ENCODE measurements around the gene MRPS31.

Gene MRPS31

DNA sequence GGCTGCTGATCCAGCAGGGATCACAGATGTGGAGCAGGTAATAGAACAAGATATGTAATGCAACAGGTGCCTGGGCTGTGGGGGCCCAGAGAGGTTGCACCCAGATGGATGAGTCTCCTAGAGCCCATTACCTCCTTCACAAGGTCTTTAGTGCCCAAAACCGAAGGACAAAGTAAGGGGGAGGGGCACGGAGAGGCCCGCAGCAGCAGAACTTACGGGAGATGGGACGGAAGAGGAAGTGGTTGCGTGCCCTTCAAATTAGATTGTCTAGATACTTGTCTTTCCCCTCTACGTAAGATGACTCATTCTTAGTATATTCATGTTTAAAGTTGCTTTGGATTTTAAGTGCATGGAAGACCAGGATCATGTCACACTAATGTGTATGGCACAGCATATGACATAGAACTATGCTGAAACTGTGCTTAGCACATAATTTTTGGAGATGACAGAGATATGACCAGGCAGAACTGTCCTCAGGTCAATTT is 5.7 kb upstream of the MRPS31 start:
- DNase-seq (ENCODE audit: low read depth): no peak
- H3K4me3 ChIP-seq (ENCODE audit: low read depth, low read length): no peak overlapping the region
- in situ Hi-C loops (cut with HindIII; ENCODE audit: low sequenced_read_pairs): no loop called here
- TF ChIP-seq CTCF (IDR thresholded peaks at IDR 0.05; ENCODE audit: low read depth, low read length, missing control alignments): no peak

- in situ Hi-C loops (cut with HindIII; ENCODE audit: low sequenced_read_pairs): no loop called here
- no peak for TF ChIP-seq CTCF (IDR thresholded peaks at IDR 0.05; ENCODE audit: low read depth, low read length, missing control alignments)
- DNase-seq (ENCODE audit: low read depth): no peak
- no peak overlapping the region for H3K4me3 ChIP-seq (ENCODE audit: low read depth, low read length)
Measured at GRCh38 chr13:40776232-40776631, 5.2 kb upstream of the MRPS31 start.

DNA sequence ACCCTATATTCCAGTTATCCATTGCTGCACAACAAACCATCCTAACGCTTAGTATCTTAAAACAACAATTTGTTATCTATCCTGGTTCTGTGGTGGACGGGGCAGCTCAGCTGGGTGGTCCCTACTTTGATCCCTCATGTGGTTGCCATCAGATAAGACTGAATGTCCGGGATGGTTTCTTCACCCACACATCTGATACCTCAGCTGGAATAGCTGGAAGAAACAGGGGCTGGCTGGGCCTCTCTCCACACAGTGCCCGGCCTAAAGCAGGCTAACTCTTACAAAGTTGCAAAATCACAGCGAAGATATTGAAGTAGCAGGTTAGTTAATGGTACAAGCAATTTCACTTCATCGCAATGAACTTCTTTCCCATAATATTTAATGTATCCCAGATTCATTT is 3.7 kb upstream of the MRPS31 start:
- in situ Hi-C loops (cut with HindIII; ENCODE audit: low sequenced_read_pairs): no loop called here
- no peak for TF ChIP-seq CTCF (IDR thresholded peaks at IDR 0.05; ENCODE audit: low read depth, low read length, missing control alignments)
- H3K4me3 ChIP-seq (ENCODE audit: low read depth, low read length): no peak overlapping the region
- no peak for DNase-seq (ENCODE audit: low read depth)

DNA sequence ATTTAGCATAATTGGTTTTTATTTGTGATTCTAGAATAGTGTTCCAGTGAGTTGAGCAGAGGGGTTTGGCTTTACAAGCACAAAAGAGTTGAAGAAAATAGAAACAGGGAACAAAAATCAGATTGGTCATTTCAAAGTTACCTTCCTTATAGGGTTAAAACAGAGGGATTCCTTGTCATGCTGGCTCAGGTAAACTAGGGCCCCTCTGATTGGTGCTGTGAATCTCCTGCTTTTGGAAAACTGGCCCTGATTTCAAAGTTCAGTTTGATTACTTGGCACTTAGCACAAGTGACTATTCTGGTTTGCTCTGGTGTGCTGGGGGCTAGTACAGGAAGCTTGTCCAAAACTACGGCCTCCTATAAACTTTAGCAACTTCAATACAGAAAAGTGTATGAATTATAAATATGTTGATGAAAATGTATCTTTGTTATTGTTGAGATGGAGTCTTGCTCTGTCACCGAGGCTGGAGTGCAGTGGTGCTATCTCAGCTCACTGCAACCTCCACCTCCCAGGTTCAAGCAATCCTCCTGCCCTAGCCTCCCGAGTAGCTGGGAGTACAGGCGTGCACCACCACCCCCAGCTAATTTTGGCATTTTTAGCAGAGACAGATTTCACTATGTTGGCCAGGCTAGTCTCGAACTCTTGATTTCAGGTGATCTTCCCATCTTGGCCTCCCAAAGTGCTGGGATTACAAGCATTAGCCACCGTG is 1.9 kb upstream of the MRPS31 start:
- in situ Hi-C loops (cut with HindIII; ENCODE audit: low sequenced_read_pairs): no loop called here
- DNase-seq (ENCODE audit: low read depth): no peak
- no peak overlapping the region for H3K4me3 ChIP-seq (ENCODE audit: low read depth, low read length)
- no peak for TF ChIP-seq CTCF (IDR thresholded peaks at IDR 0.05; ENCODE audit: low read depth, low read length, missing control alignments)

GRCh38 chr13:40770609-40770933 is 419 bp downstream of the MRPS31 start:
- in situ Hi-C loops (cut with HindIII; ENCODE audit: low sequenced_read_pairs): no loop called here
- H3K4me3 ChIP-seq (ENCODE audit: low read depth, low read length): peak overlapping the region; percentile 72
- TF ChIP-seq CTCF (IDR thresholded peaks at IDR 0.05; ENCODE audit: low read depth, low read length, missing control alignments): no peak
- no peak for DNase-seq (ENCODE audit: low read depth)

DNA sequence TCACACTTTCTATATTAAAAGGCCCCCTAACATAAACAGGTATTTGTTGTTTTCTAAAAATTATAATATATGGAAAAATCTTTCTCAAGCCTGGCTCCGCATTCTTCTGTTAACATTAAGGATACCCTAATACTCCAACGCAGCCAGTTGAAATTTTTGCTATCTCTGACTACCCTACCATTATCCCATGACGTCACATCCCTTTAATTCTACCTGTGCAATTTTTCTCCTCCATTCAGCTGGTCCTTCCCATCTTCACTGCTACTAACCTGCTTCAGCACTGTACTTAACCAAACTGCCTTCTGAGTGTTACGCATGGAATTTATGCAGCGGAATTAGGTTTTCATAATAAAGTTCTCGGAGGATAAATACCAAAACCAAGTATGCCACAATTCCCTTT is 1.0 kb downstream of the MRPS31 start:
- DNase-seq (ENCODE audit: low read depth): no peak
- peak overlapping the region; percentile 72 for H3K4me3 ChIP-seq (ENCODE audit: low read depth, low read length)
- no peak for TF ChIP-seq CTCF (IDR thresholded peaks at IDR 0.05; ENCODE audit: low read depth, low read length, missing control alignments)
- in situ Hi-C loops (cut with HindIII; ENCODE audit: low sequenced_read_pairs): no loop called here
